Measurements from ENCODE around the gene SELENOV.
A peak's percentile ranks its signal among the peaks of the same experiment; 100 is the strongest.

SELENOV gene

GRCh38 chr19:39525205-39525604, 10.3 kb downstream of the SELENOV start:
- DNase-seq: no peak

GRCh38 chr19:39531834-39532232, 16.9 kb downstream of the SELENOV start:
- DNase-seq: no peak

GRCh38 chr19:39532233-39533002, 17.5 kb downstream of the SELENOV start, which contains the start of gene EID2B:
TSS of gene EID2B (minus strand) at chr19:39532852. CDS start at chr19:39532802, 50 bp downstream.
- peak; percentile 95 for DNase-seq

DNA sequence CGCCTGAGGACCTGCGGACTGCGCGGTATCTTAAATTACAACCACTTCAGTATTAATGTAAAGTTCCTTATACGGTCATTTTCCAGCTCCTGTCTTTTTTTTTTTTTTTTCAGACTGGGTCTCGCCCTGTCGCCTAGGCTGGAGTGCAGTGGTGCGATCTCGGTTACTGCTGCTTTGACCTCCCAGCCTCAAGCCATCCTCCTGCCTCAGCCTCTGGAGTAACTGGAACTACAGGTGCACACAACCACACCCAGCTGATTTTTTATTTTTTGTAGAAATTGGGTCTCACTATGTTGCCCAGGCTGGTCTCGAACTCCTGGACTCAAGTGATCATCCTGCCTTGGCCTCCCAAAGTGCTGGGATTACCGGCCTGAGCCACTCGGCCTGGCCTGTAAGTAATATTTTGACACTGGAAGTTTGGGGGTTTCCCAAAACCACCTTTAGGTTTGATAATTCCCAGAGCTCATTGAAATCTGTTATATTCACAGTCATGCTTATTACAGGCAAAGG, 18.1 kb downstream of the SELENOV start:
- DNase-seq: no peak

DNA sequence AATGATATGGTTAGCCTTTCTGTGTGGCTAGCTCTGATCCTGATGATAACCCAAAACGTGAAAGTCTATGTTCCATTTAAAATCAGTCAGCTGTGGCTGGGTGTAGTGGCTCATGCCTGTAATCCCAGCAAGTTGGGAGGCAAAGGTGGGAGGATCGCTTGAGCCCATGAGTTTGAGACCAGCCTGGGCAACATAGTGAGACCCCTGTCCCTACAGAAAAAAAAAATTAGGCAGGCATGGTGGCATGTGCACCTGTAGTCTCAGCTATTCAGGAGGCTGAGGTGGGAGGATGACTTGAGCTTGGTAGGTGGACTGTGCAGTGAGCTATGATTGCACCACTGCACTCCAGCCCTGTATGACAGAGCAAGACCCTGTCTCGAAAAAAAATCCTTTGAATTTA, 18.9 kb downstream of the SELENOV start:
- no peak for DNase-seq

- DNase-seq: no peak
Observed at GRCh38 chr19:39539165-39539517, 24.2 kb downstream of the SELENOV start.

DNA sequence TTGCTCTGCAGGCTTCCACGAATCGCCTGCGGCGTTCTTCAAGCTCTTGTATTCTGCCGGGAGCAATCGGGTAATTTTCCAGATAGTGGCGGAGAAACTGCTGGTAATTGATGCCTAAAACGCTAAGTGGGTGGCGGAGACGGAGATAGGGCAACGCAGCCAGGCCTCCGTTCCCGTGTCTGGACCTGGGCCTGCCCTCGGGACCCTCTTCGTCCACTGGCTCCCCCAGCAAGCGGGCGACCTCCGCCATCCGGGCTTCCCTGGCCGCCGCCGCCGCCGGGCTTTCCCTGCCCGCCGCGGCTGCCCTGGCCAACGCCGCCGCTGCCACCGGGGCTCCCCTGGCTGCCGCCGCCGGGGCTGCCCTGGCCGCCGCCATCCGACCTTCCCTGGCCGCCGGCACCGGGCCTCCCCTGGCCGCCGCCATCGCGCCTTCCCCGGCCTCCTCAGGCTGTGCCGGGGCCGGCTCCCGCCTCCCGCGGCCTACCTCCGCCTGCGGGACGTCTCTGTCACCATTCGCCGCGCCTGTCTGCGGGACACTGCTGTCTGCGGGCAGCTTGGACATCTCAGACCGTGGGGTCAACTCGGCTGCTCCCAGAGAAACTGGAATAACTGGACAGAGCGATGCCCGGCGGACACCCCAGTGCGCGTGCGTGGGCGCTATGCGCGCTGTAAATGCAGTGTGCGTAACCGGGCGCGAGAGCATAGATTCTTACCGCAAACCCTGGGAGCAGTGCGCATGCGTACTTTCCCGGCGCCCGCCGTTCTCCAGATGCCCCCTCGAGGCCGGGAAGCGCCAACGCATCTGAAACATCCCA, 24.8 kb downstream of the SELENOV start, which contains the start of gene EID2:
Gene EID2, minus strand, starts transcription at position 644 of the 815 bp plus-strand sequence. Its CDS starts 82 bp downstream, at position 562.
- peak; percentile 94 for DNase-seq

- DNase-seq: no peak
Observed at GRCh38 chr19:39540333-39540673, 25.4 kb downstream of the SELENOV start.

DNA sequence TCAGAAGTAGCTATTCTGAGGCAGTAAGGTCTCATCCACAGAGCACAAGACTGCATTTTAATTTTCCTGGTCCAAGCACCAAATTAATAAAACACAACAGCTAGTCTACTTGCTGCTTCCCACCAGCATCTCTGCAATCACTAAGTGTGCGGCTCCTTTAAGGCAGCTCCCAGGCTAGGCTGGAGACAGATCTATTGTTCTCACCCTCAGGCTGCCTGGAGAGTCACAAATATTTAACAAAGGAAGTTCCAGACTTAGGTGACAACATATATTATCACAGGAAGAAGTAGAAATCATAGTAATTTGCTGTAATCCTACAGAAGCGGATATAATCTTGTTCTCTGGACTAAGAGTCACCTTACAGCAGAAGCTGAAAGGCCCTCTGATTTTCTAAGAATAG, 27.3 kb downstream of the SELENOV start:
- no peak for DNase-seq

DNA sequence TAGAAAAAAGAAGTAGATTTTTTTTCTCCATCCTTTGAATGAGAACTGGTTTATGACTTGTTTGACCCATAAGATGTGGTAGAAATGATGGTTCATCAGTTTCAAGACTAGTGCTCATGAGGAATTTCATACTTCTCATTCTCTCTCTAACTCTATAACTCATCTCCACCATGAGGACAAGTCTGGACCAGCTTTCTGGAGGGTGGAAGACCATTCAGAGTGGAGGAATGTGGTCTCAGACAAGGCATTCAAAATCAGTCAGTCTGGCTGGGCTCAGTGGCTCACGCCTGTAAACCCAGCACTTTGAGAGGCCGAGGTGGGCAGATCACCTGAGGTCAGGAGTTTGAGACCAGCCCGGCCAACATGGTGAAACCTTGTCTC, 28.5 kb downstream of the SELENOV start:
- no peak for DNase-seq

DNA sequence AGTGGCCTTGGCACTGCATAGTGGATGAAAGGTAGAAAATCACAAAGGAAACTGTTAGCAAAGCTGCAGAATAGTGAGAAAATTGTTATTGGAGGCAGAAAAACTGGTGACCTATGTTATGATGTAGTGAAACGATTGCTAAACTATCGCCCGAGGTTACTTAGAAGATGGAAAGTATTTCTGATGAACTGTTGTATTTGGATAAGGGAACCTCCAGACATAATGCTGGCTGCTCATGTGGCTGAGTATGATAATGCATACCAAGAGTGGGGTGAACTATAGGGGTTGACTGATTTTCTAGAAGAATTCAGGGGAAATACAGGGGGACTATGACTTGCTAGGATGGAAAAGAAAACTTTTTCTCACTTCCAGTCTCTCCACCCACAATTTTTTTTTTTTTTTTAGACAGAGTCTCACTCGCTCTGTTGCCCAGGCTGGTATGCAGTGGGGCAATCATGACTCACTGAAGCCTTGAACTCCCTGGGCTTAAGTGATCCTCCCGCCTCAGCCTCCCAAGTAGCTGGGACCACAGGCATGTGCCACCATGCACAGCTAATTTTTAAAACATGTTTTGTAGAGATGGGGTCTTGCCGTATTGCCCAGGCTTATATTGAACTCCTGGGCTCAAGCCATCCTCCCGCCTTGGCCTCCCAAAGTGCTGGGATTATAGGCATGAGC, 29.4 kb downstream of the SELENOV start:
- no peak for DNase-seq

- no peak for DNase-seq
Observed at GRCh38 chr19:39544911-39545310, 30.0 kb downstream of the SELENOV start.

GRCh38 chr19:39546599-39546998, 31.7 kb downstream of the SELENOV start:
- DNase-seq: no peak

DNA sequence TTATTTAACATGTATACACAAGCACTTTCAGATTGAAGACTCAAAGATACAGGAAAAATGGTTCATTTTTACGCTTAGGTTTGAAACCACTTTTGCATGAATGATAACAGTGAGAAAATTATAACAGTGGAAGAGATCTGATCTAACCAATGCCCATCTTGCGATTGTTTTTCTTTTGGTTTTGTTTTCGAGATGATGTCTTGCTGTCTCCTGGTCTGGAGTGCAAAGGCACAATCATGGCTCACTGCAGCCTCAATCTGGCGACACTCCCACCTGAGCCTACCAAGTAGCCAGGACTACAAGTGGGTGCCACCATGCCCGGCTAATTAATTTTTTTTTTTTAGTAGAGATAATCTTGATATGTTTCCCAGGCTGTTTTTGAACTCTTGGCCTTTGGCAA, 35.3 kb downstream of the SELENOV start:
- DNase-seq: no peak

DNA sequence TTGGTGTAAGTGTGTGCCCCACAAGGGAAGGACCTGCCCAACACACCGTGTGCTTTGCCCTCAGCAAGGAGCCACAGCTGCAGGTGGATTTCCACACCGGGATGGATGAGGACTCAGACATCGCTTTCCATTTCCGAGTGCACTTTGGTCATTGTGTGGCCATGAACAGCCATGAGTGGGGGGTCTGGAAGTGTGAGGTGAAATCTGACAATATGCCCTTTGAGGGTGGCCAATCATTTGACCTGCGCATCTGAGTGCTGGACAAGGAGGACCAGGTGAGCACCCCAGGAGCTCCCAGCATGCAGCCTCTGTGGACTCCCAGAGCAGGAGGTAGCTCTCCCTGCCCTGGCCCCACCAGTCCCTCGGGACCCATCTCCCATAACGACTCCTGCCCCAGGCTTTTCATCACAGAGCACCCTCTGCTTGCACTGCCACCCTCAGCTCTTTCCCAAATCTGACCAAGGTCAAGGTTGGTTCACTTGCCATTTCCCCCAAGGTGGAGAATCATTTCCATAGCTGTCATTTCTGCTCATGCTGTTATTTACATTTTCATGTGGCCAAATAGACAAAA, 38.2 kb downstream of the SELENOV start:
- DNase-seq: no peak

DNA sequence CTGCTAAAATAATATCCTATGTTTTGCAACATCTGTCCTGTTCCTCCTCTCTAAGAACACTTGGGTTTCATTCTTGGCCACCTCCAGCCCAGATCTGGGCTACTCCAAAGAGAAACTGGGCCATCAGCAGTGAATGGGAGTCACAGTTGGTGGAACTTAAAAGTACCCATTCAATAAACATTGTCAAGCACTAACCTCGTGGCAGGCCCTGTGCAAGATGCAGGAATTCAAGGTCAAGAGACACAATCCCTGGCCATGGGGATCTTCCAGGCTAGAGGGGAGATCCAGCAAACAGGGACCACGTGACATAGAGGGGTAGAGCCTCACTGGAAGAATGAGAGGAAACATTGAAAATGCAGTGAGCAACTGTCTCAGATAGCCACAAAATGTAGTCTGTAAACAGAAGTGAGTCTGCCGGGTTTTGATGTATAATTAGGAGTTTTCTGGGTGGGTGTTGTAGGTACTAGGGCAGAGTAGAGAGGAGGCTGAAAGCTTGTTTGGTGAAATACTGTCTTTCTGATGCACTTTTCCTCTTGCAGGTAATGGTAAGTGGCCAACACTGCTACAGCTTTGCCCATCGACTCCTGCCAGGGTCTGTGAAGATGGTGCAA, 39.9 kb downstream of the SELENOV start:
- DNase-seq: no peak

GRCh38 chr19:39555883-39556282, 40.9 kb downstream of the SELENOV start:
- DNase-seq: no peak

DNA sequence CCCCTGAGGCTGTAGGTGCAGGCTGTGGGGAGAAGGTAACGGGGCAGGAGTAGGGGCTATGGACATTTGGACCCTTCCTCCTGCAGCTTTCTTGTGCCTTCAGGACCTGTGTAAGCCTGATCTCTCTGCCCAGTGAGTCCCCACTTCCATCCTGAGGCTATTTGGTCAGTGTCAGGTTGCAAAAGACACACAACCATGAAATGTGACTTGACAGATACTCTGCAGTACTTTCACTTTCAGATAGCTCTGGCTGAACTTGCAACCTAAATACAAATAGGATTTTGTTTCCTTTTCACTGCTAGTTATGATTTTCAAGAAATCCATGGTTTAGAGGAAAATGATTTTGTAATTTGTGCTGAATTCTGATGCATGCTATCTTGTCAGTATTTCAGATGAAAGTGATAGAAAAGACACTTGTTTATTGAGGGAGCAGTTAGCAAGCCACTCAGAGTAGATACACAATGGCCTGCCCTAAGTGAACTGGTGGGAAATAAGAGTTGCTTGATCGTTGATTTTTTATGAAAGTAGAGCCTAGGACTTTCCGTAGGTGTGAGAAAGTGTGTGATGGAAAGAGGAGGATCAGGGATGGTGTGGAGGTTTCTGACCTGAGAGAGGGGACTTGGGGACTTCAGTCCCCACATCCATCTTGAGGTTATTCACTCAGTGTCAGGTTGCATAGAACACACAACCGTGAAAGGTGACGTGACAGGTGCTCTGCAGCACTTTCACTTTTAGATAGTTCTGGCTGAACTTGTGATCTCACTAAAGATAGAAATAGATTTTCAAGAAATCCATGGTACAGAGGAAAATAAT, 43.1 kb downstream of the SELENOV start:
- no peak for DNase-seq

GRCh38 chr19:39558624-39559117, 43.7 kb downstream of the SELENOV start:
- DNase-seq: no peak

DNA sequence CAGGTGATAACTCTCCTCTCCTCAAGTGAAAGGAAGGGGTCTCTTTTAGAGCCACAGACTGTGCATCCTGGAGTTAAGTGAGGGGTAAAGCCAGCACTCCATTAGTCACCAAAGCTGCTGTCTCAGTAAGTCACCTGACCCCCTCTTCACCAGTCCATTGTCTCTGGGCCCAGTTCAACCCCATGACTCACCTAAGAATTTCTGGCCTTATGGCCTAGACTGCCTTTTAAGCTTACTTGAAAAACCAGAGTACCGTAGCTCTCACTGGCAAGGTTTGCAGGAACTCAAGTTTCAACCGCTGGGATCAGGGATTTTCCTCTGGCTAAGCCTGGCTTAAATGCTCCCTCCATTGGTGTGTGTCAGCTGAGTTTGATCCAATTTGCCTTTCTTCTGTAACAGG, 48.5 kb downstream of the SELENOV start:
- no peak for DNase-seq

DNA sequence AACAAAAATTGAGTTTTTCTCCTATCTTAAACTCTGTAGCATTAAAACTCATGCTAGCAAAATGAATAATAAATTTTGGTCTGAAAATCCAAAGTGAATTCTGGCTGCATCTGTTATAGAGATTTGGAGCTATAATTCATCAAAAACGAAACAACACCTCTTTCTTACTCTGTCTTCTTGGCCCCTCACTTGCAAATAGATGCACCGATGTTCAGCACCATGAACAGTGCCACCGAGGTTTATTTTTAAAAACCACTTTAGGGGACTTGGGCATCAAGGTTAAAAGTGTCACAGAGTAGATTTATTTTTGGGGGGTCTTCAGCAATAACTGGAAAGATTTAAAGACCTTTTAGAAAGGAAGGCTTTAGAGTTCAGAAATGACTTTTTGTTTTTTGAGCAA, 51.1 kb downstream of the SELENOV start:
- DNase-seq: no peak

GRCh38 chr19:39568604-39569003, 53.7 kb downstream of the SELENOV start:
- DNase-seq: no peak

Measured in CD4-positive, alpha-beta T cell treated with Interleukin-15 for 1 hour (primary cell).